GM12878 (cell line): ENCODE measurements around the gene SORCS2. TPM values are rescaled to one million over a fixed set of nuclear protein-coding genes. Genes with fewer than 3 reads are reported as not detected.

Experiments used
- ATAC-seq: fragments of 200-7000 bp; cut with Tn5 transposase; 3 replicates; pipeline ENCODE4 v1.9.1; 2020; ENCODE audit warnings: mild to moderate bottlenecking, moderate library complexity
- BruUV-seq: library from RNA; stranded (reverse); fragments of 400-500 nt; replicated peaks from 2 replicates; lab custom pipeline; 2021; lab: Mats Ljungman, UMichigan
- CTCF ChIA-PET: fragments of 300-600 bp; sonication (Branson Sonifier 250); formaldehyde crosslinking; extraction: SDS; loops from one replicate; lab custom pipeline; 2021; ENCODE audit warnings: inconsistent platforms; lab: Yijun Ruan, JAX
- POLR2A ChIA-PET: fragments of 350-600 bp; formaldehyde crosslinking; extraction: SDS; loops from one replicate; lab custom pipeline; 2021; ENCODE audit warnings: inconsistent platforms; lab: Charles Lee
- RAD21 ChIA-PET: fragments of 300-600 bp; sonication (Branson Sonifier 250); formaldehyde crosslinking; loops from one replicate; lab custom pipeline; 2023; ENCODE audit warnings: antibody characterized with exemption; ENCODE audit not compliant: unreplicated experiment; lab: Charles Lee
- SMC1A ChIA-PET: fragments of 300-600 bp; sonication (Branson Sonifier 250); formaldehyde crosslinking; loops from one replicate; lab custom pipeline; 2023; ENCODE audit not compliant: unreplicated experiment, uncharacterized antibody; lab: Charles Lee
- DNase-seq: peaks from one replicate; pipeline ENCODE4 v3.0.0-alpha.2; 2011; ENCODE audit warnings: low read depth, low spot score
- FAIRE-seq: peaks from 3 replicates; lab custom pipeline; 2011; peaks lifted over from hg19 to GRCh38; lab: Jason Lieb, UNC
- H2AFZ ChIP-seq: 2 replicates; pipeline ENCODE4 v1.6.0; 2011; ENCODE audit warnings: low read depth, low read length, control low read depth; ENCODE audit not compliant: control insufficient read depth
- H3K27ac ChIP-seq: 2 replicates; pipeline ENCODE4 v1.5.1; 2011; ENCODE audit warnings: control low read depth; ENCODE audit not compliant: control insufficient read depth, insufficient read depth
- H3K27me3 ChIP-seq, 2 experiments: replicated peaks in 1 of 2; 2 replicates each; pipeline versions ENCODE4 v1.6.0 to v1.6.1; 2011; ENCODE audit warnings: low read length in 1 of 2; ENCODE audit not compliant: control insufficient read depth in 2 of 2, insufficient read depth in 2 of 2
- H3K36me3 ChIP-seq, 2 experiments: 2 replicates each; pipeline ENCODE4 v1.5.1; 2011; ENCODE audit warnings: low read length in 1 of 2; ENCODE audit not compliant: control insufficient read depth in 2 of 2, insufficient read depth in 2 of 2
- H3K4me1 ChIP-seq: 2 replicates; pipeline ENCODE4 v1.6.1; 2011; ENCODE audit warnings: mild to moderate bottlenecking, low read length, moderate library complexity, mixed read lengths; ENCODE audit not compliant: control insufficient read depth, insufficient read depth
- H3K4me2 ChIP-seq: 2 replicates; pipeline ENCODE4 v1.6.0; 2011; ENCODE audit warnings: control low read depth; ENCODE audit not compliant: control insufficient read depth, insufficient read depth
- H3K4me3 ChIP-seq: fragments of 200-600 bp; sonication (generic); 2 replicates; pipeline ENCODE4 v1.5.1; 2016
- H3K79me2 ChIP-seq: 2 replicates; pipeline ENCODE4 v1.6.0; 2011; ENCODE audit warnings: low read length; ENCODE audit not compliant: control insufficient read depth, insufficient read depth
- H3K9ac ChIP-seq: 2 replicates; pipeline ENCODE4 v1.8.0; 2011; ENCODE audit warnings: low read length, control low read depth, mixed read lengths; ENCODE audit not compliant: control insufficient read depth, insufficient read depth
- H3K9me3 ChIP-seq: replicated peaks from 3 replicates; pipeline ENCODE4 v1.5.1; 2011; ENCODE audit warnings: mild to moderate bottlenecking, low read length; ENCODE audit not compliant: control insufficient read depth, insufficient read depth
- H4K20me1 ChIP-seq: 2 replicates; pipeline ENCODE4 v1.6.0; 2011; ENCODE audit not compliant: control insufficient read depth, insufficient read depth
- EED ChIP-seq: sonication (generic); IDR thresholded peaks from 2 replicates; pipeline ENCODE4 v1.6.1; 2016; ENCODE audit warnings: antibody characterized with exemption, low read depth
- GABPA ChIP-seq: IDR thresholded peaks from 2 replicates; pipeline ENCODE4 v1.6.1; 2014; ENCODE audit warnings: antibody characterized with exemption, low read depth, mild to moderate bottlenecking, inconsistent platforms
- RFX5 ChIP-seq: IDR thresholded peaks from 2 replicates; pipeline ENCODE4 v1.6.1; 2011; ENCODE audit warnings: low read depth, low read length, improper control_type of control experiment
- ZNF622 ChIP-seq: fragments of 450-650 bp; IDR thresholded peaks from 2 replicates; pipeline ENCODE4 v1.6.1; 2017; ENCODE audit warnings: mild to moderate bottlenecking, inconsistent platforms
- WGBS: methylation state at CpG from one replicate; pipeline ENCODE4 v1.1.6; 2016; ENCODE audit warnings: low lambda C conversion rate; ENCODE audit not compliant: insufficient replicate concordance, insufficient coverage; ENCODE audit errors: missing lambda C conversion rate; 5-methylcytosine and 5-hydroxymethylcytosine counted together
- in situ Hi-C: fragments of 300-500 bp; cut with MboI; formaldehyde crosslinking; loops from 9 replicates; pipeline ENCODE4 v1.14.3; 2018; ENCODE audit warnings: mixed read lengths
- intact Hi-C: fragments of 100-400 bp; cut with micrococcal nuclease; formaldehyde crosslinking; loops from one replicate; pipeline ENCODE4 v1.14.2; 2022; ENCODE audit not compliant: unreplicated experiment
- polyA plus RNA-seq, 11 experiments: library from polyadenylated mRNA; depleted of rRNA in 4 of 11; unstranded in 6 of 11; stranded (reverse) in 5 of 11; fragments of >200 nt; fragmentation: Nextera tagmentation in 4 of 11; fragmentation: Illumina TruSeq in 1 of 11; extraction: Ambion mirVana in 4 of 11; extraction: Trizol in 1 of 11; gene quantifications; 1 replicate in 1 of 11; 2 replicates in 10 of 11; pipeline versions ENCODE4 v1.2.1 to v1.2.3, GENCODE V29; 2011 to 2016; ENCODE audit warnings: inconsistent platforms in 2 of 11, missing spikeins in 2 of 11, low read depth in 1 of 11
- total RNA-seq, 4 experiments: library from RNA; depleted of rRNA in 3 of 4; stranded (reverse); fragments of >200 nt in 3 of 4; fragmentation: Illumina TruSeq in 1 of 4; extraction: Trizol in 1 of 4; gene quantifications; 2 replicates each; pipeline versions ENCODE4 v1.2.1 to v1.2.3, GENCODE V29; 2013 to 2021
- TF ChIP-seq, protein P1 (sequence below): fragments of 450-650 bp; formaldehyde crosslinking; IDR thresholded peaks from 2 replicates; pipeline ENCODE4 v1.4.0; 2020; ENCODE audit warnings: mild to moderate bottlenecking, moderate library complexity
- TF ChIP-seq, protein P2 (sequence below): fragments of 450-650 bp; conservative IDR thresholded peaks from 2 replicates; pipeline ENCODE4 v1.6.1; 2017; ENCODE audit warnings: mild to moderate bottlenecking, moderate library complexity
- TF ChIP-seq, protein P3 (sequence below): fragments of 150-350 bp; IDR thresholded peaks from 2 replicates; pipeline ENCODE4 v1.6.1; 2016; ENCODE audit warnings: low read depth, low read length
- TF ChIP-seq, protein P4 (sequence below), 3 experiments: IDR thresholded peaks in 2 of 3; conservative IDR thresholded peaks in 1 of 3; 2 replicates each; pipeline ENCODE4 v1.5.1; 2011; ENCODE audit warnings: low read depth in 3 of 3, low read length in 3 of 3, mild to moderate bottlenecking in 3 of 3, control low read depth in 2 of 3, moderate library complexity in 2 of 3, inconsistent platforms in 1 of 3, mixed read lengths in 1 of 3; ENCODE audit not compliant: control insufficient read depth in 2 of 3, insufficient read depth in 1 of 3; ENCODE audit errors: extremely low read depth in 1 of 3
- TF ChIP-seq, protein P5 (sequence below): fragments of 450-650 bp; IDR thresholded peaks from 2 replicates; pipeline ENCODE4 v1.6.1; 2017; ENCODE audit warnings: mild to moderate bottlenecking, low read depth, inconsistent platforms; ENCODE audit not compliant: poor library complexity, severe bottlenecking

The SORCS2 gene
- total and polyA plus RNA-seq, 10 of the 15 experiments (the other 5 are each of a cell fraction or from before 2014, with no cell fraction given), result 0.01 to 0.15 (median 0.05) TPM; not detected in 5

DNA sequence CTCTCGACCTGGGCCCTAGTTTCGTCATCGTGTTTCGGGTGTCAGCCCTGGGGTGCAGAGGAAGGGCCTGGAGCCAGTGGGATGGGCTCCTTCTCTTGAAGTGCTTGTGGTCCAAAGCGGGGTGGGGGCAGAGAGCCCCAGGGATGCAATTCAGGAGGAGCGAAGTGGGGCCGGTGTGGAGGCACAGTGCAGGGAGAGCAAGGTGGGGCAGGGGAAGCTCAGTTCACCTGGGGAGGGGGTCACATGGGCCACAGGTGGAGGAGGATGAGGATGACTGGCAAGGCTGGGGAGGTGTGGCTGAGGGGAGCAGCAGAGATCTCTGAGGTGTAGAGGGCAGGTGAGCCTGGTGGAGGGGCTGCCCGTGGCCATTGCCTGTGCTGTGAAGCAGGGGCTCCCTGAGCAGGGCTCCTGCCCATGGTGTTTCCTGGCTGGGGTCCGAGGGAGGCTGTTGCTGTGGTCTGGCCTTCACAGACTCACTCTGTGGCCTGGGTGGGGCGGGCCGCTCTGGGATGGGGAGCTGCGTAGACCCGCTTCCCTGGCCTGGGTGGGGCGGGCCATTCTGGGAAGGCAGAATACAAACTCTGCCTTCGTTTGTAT lies 6.9 kb downstream of the SORCS2 start:
- in situ Hi-C loops, result loop anchor here (10.0 kb wide), 1 partner anchor 516 kb away; no protein-coding TSS in a partner anchor
- ChIA-PET SMC1A (no interaction called here), RAD21 (no interaction called here), CTCF (no interaction called here), POLR2A (no interaction called here)
- H3K36me3 ChIP-seq, result no peaks in the 10 kb centered on the region
- intact Hi-C loops, result no loop called here
- no peak overlapping the region for H3K9ac ChIP-seq
- DNase-seq, result no peak
- no peak overlapping the region for H3K4me2 ChIP-seq
- no peak overlapping the region for H2AFZ ChIP-seq
- H4K20me1 ChIP-seq, result no peaks in the 10 kb centered on the region; the same call in 1 of the 2 replicates
- no peak for FAIRE-seq
- no peaks in the 10 kb centered on the region for H3K9me3 ChIP-seq
- H3K27ac ChIP-seq, result no peak overlapping the region
- peaks cover 0 to 2% of the 10 kb centered on the region in 2 experiments; a peak in 2 of 4 replicates for H3K27me3 ChIP-seq
- WGBS, result 26% methylated on average over 15 of the region's 15 CpGs
- no peaks in the 10 kb centered on the region for H3K79me2 ChIP-seq
- no TSS peak for BruUV-seq
- H3K4me1 ChIP-seq, result no peaks in the 10 kb centered on the region
- TF ChIP-seq RFX5, result no peak
- TF ChIP-seq, protein P1, sequence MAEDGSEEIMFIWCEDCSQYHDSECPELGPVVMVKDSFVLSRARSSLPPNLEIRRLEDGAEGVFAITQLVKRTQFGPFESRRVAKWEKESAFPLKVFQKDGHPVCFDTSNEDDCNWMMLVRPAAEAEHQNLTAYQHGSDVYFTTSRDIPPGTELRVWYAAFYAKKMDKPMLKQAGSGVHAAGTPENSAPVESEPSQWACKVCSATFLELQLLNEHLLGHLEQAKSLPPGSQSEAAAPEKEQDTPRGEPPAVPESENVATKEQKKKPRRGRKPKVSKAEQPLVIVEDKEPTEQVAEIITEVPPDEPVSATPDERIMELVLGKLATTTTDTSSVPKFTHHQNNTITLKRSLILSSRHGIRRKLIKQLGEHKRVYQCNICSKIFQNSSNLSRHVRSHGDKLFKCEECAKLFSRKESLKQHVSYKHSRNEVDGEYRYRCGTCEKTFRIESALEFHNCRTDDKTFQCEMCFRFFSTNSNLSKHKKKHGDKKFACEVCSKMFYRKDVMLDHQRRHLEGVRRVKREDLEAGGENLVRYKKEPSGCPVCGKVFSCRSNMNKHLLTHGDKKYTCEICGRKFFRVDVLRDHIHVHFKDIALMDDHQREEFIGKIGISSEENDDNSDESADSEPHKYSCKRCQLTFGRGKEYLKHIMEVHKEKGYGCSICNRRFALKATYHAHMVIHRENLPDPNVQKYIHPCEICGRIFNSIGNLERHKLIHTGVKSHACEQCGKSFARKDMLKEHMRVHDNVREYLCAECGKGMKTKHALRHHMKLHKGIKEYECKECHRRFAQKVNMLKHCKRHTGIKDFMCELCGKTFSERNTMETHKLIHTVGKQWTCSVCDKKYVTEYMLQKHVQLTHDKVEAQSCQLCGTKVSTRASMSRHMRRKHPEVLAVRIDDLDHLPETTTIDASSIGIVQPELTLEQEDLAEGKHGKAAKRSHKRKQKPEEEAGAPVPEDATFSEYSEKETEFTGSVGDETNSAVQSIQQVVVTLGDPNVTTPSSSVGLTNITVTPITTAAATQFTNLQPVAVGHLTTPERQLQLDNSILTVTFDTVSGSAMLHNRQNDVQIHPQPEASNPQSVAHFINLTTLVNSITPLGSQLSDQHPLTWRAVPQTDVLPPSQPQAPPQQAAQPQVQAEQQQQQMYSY (CRISPR knock-in tag), result no peak
- no peak for TF ChIP-seq EED
- TF ChIP-seq, protein P2, sequence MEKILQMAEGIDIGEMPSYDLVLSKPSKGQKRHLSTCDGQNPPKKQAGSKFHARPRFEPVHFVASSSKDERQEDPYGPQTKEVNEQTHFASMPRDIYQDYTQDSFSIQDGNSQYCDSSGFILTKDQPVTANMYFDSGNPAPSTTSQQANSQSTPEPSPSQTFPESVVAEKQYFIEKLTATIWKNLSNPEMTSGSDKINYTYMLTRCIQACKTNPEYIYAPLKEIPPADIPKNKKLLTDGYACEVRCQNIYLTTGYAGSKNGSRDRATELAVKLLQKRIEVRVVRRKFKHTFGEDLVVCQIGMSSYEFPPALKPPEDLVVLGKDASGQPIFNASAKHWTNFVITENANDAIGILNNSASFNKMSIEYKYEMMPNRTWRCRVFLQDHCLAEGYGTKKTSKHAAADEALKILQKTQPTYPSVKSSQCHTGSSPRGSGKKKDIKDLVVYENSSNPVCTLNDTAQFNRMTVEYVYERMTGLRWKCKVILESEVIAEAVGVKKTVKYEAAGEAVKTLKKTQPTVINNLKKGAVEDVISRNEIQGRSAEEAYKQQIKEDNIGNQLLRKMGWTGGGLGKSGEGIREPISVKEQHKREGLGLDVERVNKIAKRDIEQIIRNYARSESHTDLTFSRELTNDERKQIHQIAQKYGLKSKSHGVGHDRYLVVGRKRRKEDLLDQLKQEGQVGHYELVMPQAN, result no peak
- TF ChIP-seq, protein P3, sequence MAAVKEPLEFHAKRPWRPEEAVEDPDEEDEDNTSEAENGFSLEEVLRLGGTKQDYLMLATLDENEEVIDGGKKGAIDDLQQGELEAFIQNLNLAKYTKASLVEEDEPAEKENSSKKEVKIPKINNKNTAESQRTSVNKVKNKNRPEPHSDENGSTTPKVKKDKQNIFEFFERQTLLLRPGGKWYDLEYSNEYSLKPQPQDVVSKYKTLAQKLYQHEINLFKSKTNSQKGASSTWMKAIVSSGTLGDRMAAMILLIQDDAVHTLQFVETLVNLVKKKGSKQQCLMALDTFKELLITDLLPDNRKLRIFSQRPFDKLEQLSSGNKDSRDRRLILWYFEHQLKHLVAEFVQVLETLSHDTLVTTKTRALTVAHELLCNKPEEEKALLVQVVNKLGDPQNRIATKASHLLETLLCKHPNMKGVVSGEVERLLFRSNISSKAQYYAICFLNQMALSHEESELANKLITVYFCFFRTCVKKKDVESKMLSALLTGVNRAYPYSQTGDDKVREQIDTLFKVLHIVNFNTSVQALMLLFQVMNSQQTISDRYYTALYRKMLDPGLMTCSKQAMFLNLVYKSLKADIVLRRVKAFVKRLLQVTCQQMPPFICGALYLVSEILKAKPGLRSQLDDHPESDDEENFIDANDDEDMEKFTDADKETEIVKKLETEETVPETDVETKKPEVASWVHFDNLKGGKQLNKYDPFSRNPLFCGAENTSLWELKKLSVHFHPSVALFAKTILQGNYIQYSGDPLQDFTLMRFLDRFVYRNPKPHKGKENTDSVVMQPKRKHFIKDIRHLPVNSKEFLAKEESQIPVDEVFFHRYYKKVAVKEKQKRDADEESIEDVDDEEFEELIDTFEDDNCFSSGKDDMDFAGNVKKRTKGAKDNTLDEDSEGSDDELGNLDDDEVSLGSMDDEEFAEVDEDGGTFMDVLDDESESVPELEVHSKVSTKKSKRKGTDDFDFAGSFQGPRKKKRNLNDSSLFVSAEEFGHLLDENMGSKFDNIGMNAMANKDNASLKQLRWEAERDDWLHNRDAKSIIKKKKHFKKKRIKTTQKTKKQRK, result no peak
- TF ChIP-seq, protein P4, sequence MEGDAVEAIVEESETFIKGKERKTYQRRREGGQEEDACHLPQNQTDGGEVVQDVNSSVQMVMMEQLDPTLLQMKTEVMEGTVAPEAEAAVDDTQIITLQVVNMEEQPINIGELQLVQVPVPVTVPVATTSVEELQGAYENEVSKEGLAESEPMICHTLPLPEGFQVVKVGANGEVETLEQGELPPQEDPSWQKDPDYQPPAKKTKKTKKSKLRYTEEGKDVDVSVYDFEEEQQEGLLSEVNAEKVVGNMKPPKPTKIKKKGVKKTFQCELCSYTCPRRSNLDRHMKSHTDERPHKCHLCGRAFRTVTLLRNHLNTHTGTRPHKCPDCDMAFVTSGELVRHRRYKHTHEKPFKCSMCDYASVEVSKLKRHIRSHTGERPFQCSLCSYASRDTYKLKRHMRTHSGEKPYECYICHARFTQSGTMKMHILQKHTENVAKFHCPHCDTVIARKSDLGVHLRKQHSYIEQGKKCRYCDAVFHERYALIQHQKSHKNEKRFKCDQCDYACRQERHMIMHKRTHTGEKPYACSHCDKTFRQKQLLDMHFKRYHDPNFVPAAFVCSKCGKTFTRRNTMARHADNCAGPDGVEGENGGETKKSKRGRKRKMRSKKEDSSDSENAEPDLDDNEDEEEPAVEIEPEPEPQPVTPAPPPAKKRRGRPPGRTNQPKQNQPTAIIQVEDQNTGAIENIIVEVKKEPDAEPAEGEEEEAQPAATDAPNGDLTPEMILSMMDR (IDR thresholded peaks at IDR 0.05 in 2 of 3, conservative IDR thresholded peaks at IDR 0.05 in 1 of 3; ENCODE audit: control insufficient read depth in 2 of 3, extremely low read depth in 1 of 3, insufficient read depth in 1 of 3, low read depth in 3 of 3, low read length in 3 of 3), result no peak
- TF ChIP-seq ZNF622, result no peak
- no peak for TF ChIP-seq GABPA
- TF ChIP-seq, protein P5, sequence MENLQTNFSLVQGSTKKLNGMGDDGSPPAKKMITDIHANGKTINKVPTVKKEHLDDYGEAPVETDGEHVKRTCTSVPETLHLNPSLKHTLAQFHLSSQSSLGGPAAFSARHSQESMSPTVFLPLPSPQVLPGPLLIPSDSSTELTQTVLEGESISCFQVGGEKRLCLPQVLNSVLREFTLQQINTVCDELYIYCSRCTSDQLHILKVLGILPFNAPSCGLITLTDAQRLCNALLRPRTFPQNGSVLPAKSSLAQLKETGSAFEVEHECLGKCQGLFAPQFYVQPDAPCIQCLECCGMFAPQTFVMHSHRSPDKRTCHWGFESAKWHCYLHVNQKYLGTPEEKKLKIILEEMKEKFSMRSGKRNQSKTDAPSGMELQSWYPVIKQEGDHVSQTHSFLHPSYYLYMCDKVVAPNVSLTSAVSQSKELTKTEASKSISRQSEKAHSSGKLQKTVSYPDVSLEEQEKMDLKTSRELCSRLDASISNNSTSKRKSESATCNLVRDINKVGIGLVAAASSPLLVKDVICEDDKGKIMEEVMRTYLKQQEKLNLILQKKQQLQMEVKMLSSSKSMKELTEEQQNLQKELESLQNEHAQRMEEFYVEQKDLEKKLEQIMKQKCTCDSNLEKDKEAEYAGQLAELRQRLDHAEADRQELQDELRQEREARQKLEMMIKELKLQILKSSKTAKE, result no peak
- no peak for ATAC-seq
- no peak overlapping the region for H3K4me3 ChIP-seq
